Lung (tissue), 12 donors: Measurements from ENCODE around the gene TMEM91. TPM values are rescaled to one million over a fixed set of nuclear protein-coding genes. Genes with fewer than 3 reads are reported as not detected.

Experiments
- ATAC-seq: fragments of 200-7000 bp; cut with Tn5 transposase; one replicate; pipeline ENCODE4 v1.9.1; 2020; ENCODE audit warnings: moderate number of reproducible peaks; ENCODE audit not compliant: insufficient read depth, low FRiP score
- DNase-seq, 3 donors: peaks; one replicate each; pipeline ENCODE4 v3.0.0-alpha.2; 2013 to 2017
- H3K27ac ChIP-seq, 2 donors: one replicate each; pipeline ENCODE4 v1.5.1; 2013; ENCODE audit warnings: mild to moderate bottlenecking in 2 of 2, moderate library complexity in 2 of 2, control low read depth in 1 of 2, inconsistent platforms in 1 of 2, low read depth in 1 of 2, low read length in 1 of 2
- H3K27me3 ChIP-seq, 3 donors: one replicate each; pipeline ENCODE4 v1.5.1; 2013; ENCODE audit warnings: low read length in 2 of 3; ENCODE audit not compliant: control insufficient read depth in 3 of 3, insufficient read depth in 3 of 3
- H3K36me3 ChIP-seq, 4 donors: one replicate each; pipeline ENCODE4 v1.5.1; 2013; ENCODE audit warnings: low read length in 4 of 4, mild to moderate bottlenecking in 1 of 4, moderate library complexity in 1 of 4; ENCODE audit not compliant: control insufficient read depth in 4 of 4, insufficient read depth in 4 of 4
- H3K4me1 ChIP-seq, 5 donors: one replicate each; pipeline ENCODE4 v1.5.1; 2013; ENCODE audit warnings: low read length in 5 of 5, mild to moderate bottlenecking in 2 of 5, moderate library complexity in 1 of 5; ENCODE audit not compliant: control insufficient read depth in 5 of 5, insufficient read depth in 5 of 5
- H3K4me3 ChIP-seq: one replicate; pipeline ENCODE4 v1.5.1; 2013; ENCODE audit warnings: mild to moderate bottlenecking, control low read depth, moderate library complexity
- H3K9ac ChIP-seq, 2 donors: one replicate each; pipeline ENCODE4 v1.5.1; 2013; ENCODE audit warnings: low read length in 2 of 2, control low read depth in 1 of 2; ENCODE audit not compliant: insufficient read depth in 1 of 2
- H3K9me3 ChIP-seq, 4 donors: one replicate each; pipeline ENCODE4 v1.5.1; 2013; ENCODE audit warnings: low read length in 3 of 4, mild to moderate bottlenecking in 1 of 4, moderate library complexity in 1 of 4; ENCODE audit not compliant: control insufficient read depth in 4 of 4, insufficient read depth in 3 of 4
- CTCF ChIP-seq: IDR thresholded peaks from 2 replicates; pipeline ENCODE4 v1.5.1; 2012; ENCODE audit warnings: mild to moderate bottlenecking; ENCODE audit errors: control extremely low read depth, extremely low read depth
- WGBS, 2 donors: extraction: QIAGEN DNeasy Blood & Tissue Kit; methylation state at CpG; one replicate each; pipeline ENCODE4 v1.1.7; 2013; 5-methylcytosine and 5-hydroxymethylcytosine counted together
- polyA plus RNA-seq, 2 donors: library from polyadenylated mRNA; stranded (reverse); fragments of 200-250 nt; gene quantifications; one replicate each; pipeline ENCODE4 v1.2.1, GENCODE V29; 2013
- total RNA-seq, 2 donors: library from RNA; depleted of rRNA in 1 of 2; stranded (reverse); fragments of >200 nt in 1 of 2; gene quantifications; one replicate each; pipeline ENCODE4 v1.2.1, GENCODE V29; 2014 to 2021
- donor health status: control.
- donor health status: control.
- donor health status: Bipolar disorder and iron deficiency.
- donor health status: healthy.
- donor health status: DM: yes; HTN: yes; CAD: no.

The TMEM91 gene
- total and polyA plus RNA-seq, 4 donors = 13.6 to 39.8 (median 17.0) TPM

GRCh38 chr19:41412953-41413352, 36.6 kb downstream of the TMEM91 start:
- H3K9ac ChIP-seq = no peak overlapping the region
- no peak for ATAC-seq
- no peaks in the 10 kb centered on the region for H3K27me3 ChIP-seq
- H3K4me1 ChIP-seq = peaks cover 0 to 11% (median 4%) of the 10 kb centered on the region in 5 donors
- DNase-seq = no peak
- peaks cover 0 to 28% (median 22%) of the 10 kb centered on the region in 4 donors for H3K36me3 ChIP-seq
- TF ChIP-seq CTCF = no peak
- no peak overlapping the region for H3K4me3 ChIP-seq
- 98% methylated on average over 5 of the region's 5 CpGs for WGBS, 2 donors
- H3K9me3 ChIP-seq = no peaks in the 10 kb centered on the region
- H3K27ac ChIP-seq = peak overlapping the region in 1 of 2 donors; percentile 40

DNA sequence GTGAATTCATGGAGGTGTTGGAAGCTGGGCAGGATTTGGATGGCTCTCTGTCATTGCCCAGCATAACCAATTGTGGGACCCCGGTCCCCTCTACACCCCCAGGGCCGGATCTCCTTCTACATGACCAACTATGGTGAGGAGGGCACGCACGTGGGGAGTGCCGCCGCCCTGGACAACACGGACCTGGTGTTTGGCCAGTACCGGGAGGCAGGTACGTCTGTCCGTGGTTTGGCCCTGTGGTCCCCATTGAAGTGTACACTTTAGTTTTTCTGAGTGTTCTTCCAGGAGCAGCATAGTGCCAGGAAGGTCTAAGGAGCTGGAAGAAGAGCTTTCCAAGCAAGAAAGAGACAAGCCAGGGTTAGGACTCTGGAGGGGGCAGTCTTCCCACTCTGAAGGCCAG, 37.6 kb downstream of the TMEM91 start:
- Histone ChIP-seq H3K9me3 (no peaks in the 10 kb centered on the region), H3K27ac (peak overlapping the region in 1 of 2 donors; percentile 63), H3K4me3 (no peak overlapping the region), H3K9ac (no peak overlapping the region), H3K36me3 (peaks cover under 1 to 30% (median 24%) of the 10 kb centered on the region in 4 donors), H3K27me3 (no peaks in the 10 kb centered on the region), H3K4me1 (peaks cover 0 to 9% (median 4%) of the 10 kb centered on the region in 5 donors)
- 80 to 95% methylated on average over 10 of the region's 10 CpGs for WGBS, 2 donors
- DNase-seq (no peak), ATAC-seq (no peak)
- no peak for TF ChIP-seq CTCF

DNA sequence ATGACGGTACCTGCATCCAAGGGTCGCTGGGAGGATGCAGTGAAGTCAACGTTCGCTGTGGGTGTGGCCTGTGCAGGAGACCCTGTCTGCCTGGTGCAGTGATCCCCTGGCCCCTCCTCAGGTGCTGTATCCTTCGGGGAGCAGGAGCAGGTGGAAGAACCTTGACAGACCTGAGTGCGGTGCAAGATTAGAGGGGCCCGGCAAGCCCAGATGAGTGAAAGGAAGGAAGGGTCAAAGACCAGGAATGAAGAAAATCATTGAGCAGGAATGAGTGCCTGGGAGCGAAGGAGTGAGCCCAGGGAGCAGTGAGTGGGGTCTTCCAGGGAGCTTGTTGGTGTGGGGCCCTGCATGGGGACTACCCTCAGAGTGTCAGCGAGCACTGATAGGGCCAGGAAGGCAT, 38.1 kb downstream of the TMEM91 start:
- H3K27ac ChIP-seq = peak overlapping the region in 1 of 2 donors; percentile 76
- H3K9ac ChIP-seq = no peak overlapping the region
- no peaks in the 10 kb centered on the region for H3K9me3 ChIP-seq
- no peak for ATAC-seq
- H3K4me3 ChIP-seq = no peak overlapping the region
- H3K4me1 ChIP-seq = peaks cover 0 to 9% (median 4%) of the 10 kb centered on the region in 5 donors
- TF ChIP-seq CTCF = no peak
- peaks cover 3 to 33% (median 28%) of the 10 kb centered on the region in 4 donors for H3K36me3 ChIP-seq
- DNase-seq = no peak
- WGBS, 2 donors = 87 to 90% methylated on average over 9 of the region's 9 CpGs
- H3K27me3 ChIP-seq = no peaks in the 10 kb centered on the region

DNA sequence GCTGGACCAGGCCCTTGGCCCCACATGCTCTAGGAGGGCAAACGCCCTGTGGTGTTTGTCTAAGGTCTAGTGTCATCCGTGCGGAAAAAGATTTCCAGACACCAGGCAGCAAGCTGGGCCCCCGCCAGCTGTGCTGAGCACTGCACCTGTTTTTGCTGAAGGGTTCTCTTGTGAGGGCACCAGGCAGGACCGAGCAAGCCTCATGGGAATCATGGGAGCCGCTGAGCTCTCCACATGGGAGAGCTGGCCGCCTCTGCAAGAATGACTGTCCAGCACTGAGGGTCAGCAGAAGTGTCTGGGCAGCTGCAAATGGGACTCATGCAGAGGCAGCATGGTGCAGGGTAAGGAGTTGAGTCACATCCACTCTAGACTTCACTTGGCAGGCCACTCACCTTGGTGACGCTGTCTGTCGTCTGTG, 38.8 kb downstream of the TMEM91 start:
- peaks cover 0 to 9% (median 0%) of the 10 kb centered on the region in 5 donors for H3K4me1 ChIP-seq
- DNase-seq (no peak), ATAC-seq (peak; percentile 31)
- WGBS, 2 donors = 76 to 96% methylated on average over 9 of the region's 9 CpGs
- no peak overlapping the region for H3K9ac ChIP-seq
- H3K27ac ChIP-seq = peak overlapping the region in 1 of 2 donors; percentile 76
- peaks cover 8 to 35% (median 31%) of the 10 kb centered on the region in 4 donors for H3K36me3 ChIP-seq
- H3K27me3 ChIP-seq = no peaks in the 10 kb centered on the region
- TF ChIP-seq CTCF = no peak
- H3K4me3 ChIP-seq = no peak overlapping the region
- no peaks in the 10 kb centered on the region for H3K9me3 ChIP-seq
